Stromal cell of bone marrow (primary cell): ENCODE measurements around the gene KIF5A.

Experiments used
- DNase-seq: peaks from one replicate; pipeline ENCODE4 v3.0.0-alpha.2; 2012; ENCODE audit warnings: low read depth

Gene KIF5A

GRCh38 chr12:57632073-57632957, 82.5 kb downstream of the KIF5A start:
- DNase-seq: no peak

DNA sequence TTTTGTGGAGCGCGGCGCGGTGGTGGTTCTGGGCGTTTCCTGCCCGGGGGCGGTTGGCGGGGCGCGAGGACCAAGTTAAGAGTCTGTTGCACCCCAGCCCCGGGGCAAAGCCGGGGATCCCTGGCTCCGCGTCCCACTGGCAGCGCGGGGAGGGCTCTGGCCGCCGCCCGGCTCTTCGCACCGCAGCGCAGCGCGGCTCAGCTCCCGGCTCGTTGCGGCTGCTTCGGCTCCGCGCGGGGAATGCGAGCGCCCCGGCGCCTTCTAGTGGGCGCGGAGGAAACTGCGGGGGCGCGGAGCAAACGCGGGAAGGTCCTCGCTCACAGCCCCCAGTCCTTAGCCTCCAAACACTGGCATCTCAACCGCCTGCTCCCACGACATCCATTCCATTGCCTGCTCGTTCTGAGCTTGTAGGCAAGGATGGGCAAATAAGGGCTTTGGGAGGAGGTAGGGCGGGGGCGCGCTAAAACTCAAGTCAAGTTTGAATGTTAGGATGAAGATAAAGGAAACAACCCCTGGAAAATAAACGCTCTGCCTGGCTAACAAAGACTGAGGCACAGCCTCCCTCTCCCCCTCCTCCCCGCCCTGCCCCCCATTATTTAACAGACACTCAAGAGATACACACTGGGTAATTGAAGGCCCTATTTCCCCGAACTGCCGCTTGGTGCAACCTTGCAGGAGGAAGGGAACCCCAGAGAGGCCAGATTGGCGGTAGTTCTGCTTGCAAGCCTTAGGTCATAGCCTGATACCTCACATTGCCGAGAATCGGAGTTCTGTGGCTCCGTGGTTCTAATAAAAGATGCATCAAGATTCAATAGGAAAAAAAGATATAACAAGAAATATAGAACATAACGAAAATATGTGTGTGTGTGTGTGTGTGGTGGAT, 83.4 kb downstream of the KIF5A start, which contains the start of gene B4GALNT1:
B4GALNT1 (minus strand) TSS at position 244 of the 883 bp plus-strand sequence. CDS start 1,069 bp downstream, outside the sequence.
- DNase-seq: no peak
